GM06990 (cell line): Measurements from ENCODE around the gene CCSER2.

Source experiments
- DNase-seq: peaks from one replicate; pipeline ENCODE4 v3.0.0-alpha.2; 2011; ENCODE audit not compliant: insufficient read length; ENCODE audit errors: extremely low read depth
- H3K27me3 ChIP-seq: replicated peaks from 2 replicates; pipeline ENCODE4 v1.6.0; 2011; ENCODE audit warnings: low read length; ENCODE audit not compliant: control insufficient read depth, insufficient read depth
- H3K36me3 ChIP-seq: 2 replicates; pipeline ENCODE4 v1.5.1; 2011; ENCODE audit warnings: low read length; ENCODE audit not compliant: control insufficient read depth, insufficient read depth
- H3K4me3 ChIP-seq: replicated peaks from 2 replicates; pipeline ENCODE4 v1.5.1; 2011; ENCODE audit warnings: low read depth, mild to moderate bottlenecking, control low read depth, low read length
- CTCF ChIP-seq: IDR thresholded peaks from 2 replicates; pipeline ENCODE4 v1.5.1; 2011; ENCODE audit warnings: low read length, control low read depth, mild to moderate bottlenecking, inconsistent platforms; ENCODE audit not compliant: insufficient read depth, poor library complexity, severe bottlenecking

CCSER2 gene

GRCh38 chr10:84339025-84339424 is 10.6 kb downstream of the CCSER2 start:
- no peak for DNase-seq
- TF ChIP-seq CTCF = no peak
- no peaks in the 10 kb centered on the region for H3K27me3 ChIP-seq
- no peaks in the 10 kb centered on the region for H3K36me3 ChIP-seq
- no peak overlapping the region for H3K4me3 ChIP-seq

- H3K4me3 ChIP-seq = no peak overlapping the region
- no peaks in the 10 kb centered on the region for H3K27me3 ChIP-seq
- no peak for DNase-seq
- H3K36me3 ChIP-seq = no peaks in the 10 kb centered on the region
- no peak for TF ChIP-seq CTCF
Measured at GRCh38 chr10:84340187-84340586, 11.8 kb downstream of the CCSER2 start.

DNA sequence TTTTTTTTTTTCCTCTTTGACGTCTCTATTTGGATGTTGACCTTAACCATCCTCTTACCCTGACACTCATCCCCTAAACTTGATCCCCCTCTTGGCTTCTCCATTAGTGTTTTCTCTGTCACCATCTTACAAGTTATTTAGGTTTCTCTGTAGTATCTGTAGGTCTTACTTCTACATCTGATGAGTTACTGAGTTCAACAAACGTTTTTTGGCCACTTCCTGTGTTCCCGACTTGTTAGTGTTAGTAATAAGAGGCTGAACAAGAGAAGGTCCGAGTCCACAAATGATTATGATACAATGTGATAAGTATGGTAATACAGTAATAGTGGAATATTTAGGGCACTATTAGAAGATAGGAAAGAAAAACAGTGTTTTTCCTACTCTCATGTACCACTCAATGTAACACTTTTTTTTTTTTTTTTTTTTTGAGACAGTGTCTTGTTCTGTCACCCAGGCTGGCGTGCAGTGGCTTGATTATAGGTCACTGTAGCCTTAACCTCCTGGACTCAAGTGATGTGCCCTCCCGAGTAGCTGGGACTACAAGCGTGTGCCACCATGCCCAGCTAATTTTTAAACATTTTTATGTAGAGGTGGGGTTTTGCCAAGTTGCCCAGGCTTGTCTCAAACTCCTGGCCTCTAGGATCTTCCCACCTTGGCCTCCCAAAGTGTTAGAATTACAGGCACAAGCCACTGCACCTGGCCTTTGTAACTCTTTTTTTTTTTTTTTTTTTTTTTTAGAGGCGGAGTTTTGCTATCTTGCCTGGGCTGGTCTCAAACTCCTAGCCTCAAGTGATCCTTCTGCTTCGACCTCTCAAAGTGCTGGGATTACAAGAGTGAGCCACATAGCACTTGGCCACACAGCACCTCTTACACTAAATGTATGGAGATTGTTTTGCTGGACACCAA is 12.5 kb downstream of the CCSER2 start:
- Histone ChIP-seq H3K27me3 (no peaks in the 10 kb centered on the region), H3K4me3 (no peak overlapping the region), H3K36me3 (no peaks in the 10 kb centered on the region)
- TF ChIP-seq CTCF = no peak
- no peak for DNase-seq

- TF ChIP-seq CTCF = peak; percentile 11
- DNase-seq = no peak
- no peaks in the 10 kb centered on the region for H3K36me3 ChIP-seq
- H3K27me3 ChIP-seq = no peaks in the 10 kb centered on the region
- no peak overlapping the region for H3K4me3 ChIP-seq
Measured at GRCh38 chr10:84341538-84341856, 13.1 kb downstream of the CCSER2 start.

GRCh38 chr10:84341983-84342382 is 13.6 kb downstream of the CCSER2 start:
- H3K27me3 ChIP-seq = no peaks in the 10 kb centered on the region
- no peak for DNase-seq

More at GRCh38 chr10:84341983-84342382, 13.6 kb downstream of the CCSER2 start:
- no peaks in the 10 kb centered on the region for H3K36me3 ChIP-seq
- no peak for TF ChIP-seq CTCF
- no peak overlapping the region for H3K4me3 ChIP-seq
